BJ (cell line): ENCODE results near the gene GATB. TPM values are rescaled to one million over a fixed set of nuclear protein-coding genes. Genes with fewer than 3 reads are reported as not detected.

Experiments used
- CTCF ChIA-PET: fragments of 350-600 bp; formaldehyde crosslinking; extraction: SDS; loops from one replicate; lab custom pipeline; 2021; ENCODE audit warnings: antibody characterized with exemption, inconsistent platforms; lab: Yijun Ruan, JAX
- POLR2A ChIA-PET: fragments of 300-600 bp; sonication (Branson Sonifier 250); formaldehyde crosslinking; extraction: SDS; loops from one replicate; lab custom pipeline; 2021; ENCODE audit warnings: antibody characterized with exemption; lab: Charles Lee
- DNase-seq: peaks from one replicate; pipeline ENCODE4 v3.0.0-alpha.2; 2011; ENCODE audit warnings: low read depth
- H3K27me3 ChIP-seq: 2 replicates; pipeline ENCODE4 v1.6.0; 2011; ENCODE audit warnings: low read length; ENCODE audit not compliant: control insufficient read depth, insufficient read depth
- H3K36me3 ChIP-seq: 2 replicates; pipeline ENCODE4 v1.5.1; 2011; ENCODE audit warnings: low read length; ENCODE audit not compliant: control insufficient read depth, insufficient read depth
- H3K4me3 ChIP-seq: 2 replicates; pipeline ENCODE4 v1.5.1; 2011; ENCODE audit warnings: low read depth, mild to moderate bottlenecking, control low read depth, low read length
- polyA plus RNA-seq: library from polyadenylated mRNA; depleted of rRNA; stranded (reverse); fragments of >200 nt; gene quantifications from 2 replicates; pipeline ENCODE4 v1.2.3, GENCODE V29; 2011
- TF ChIP-seq, protein P1 (sequence below): IDR thresholded peaks from 2 replicates; pipeline ENCODE4 v1.5.1; 2011; ENCODE audit warnings: low read depth, mild to moderate bottlenecking, control low read depth, inconsistent platforms, low read length, moderate library complexity; ENCODE audit not compliant: insufficient read depth

Gene GATB
- polyA plus RNA-seq, 1 experiment, result 20.5 TPM

DNA sequence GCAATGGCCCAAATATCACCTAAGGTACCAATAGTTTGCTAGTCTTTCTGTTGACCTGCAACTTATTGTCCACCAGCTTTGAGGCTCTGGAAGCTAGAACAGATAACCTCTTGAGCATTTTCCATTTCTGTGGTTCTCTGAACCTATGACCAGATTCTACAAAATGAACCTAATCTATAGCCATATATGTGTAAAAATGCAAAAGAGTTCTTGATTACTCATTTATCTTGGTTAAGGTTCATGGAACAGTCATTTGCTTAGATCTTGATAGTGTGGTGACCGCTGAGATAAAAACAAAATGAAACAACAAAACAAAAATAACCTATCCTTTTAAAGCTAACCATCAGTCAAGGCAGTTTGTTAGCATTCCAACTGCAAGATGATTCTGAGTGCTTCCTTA is 9.3 kb upstream of the GATB start:
- Histone ChIP-seq H3K36me3 (no peaks in the 10 kb centered on the region), H3K27me3 (peaks cover 2% of the 10 kb centered on the region; the same call in 1 of the 2 replicates), H3K4me3 (no peak overlapping the region)
- no peak for DNase-seq
- TF ChIP-seq, protein P1, sequence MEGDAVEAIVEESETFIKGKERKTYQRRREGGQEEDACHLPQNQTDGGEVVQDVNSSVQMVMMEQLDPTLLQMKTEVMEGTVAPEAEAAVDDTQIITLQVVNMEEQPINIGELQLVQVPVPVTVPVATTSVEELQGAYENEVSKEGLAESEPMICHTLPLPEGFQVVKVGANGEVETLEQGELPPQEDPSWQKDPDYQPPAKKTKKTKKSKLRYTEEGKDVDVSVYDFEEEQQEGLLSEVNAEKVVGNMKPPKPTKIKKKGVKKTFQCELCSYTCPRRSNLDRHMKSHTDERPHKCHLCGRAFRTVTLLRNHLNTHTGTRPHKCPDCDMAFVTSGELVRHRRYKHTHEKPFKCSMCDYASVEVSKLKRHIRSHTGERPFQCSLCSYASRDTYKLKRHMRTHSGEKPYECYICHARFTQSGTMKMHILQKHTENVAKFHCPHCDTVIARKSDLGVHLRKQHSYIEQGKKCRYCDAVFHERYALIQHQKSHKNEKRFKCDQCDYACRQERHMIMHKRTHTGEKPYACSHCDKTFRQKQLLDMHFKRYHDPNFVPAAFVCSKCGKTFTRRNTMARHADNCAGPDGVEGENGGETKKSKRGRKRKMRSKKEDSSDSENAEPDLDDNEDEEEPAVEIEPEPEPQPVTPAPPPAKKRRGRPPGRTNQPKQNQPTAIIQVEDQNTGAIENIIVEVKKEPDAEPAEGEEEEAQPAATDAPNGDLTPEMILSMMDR, result no peak
- POLR2A ChIA-PET, result no interaction called here
- CTCF ChIA-PET, result no interaction called here

DNA sequence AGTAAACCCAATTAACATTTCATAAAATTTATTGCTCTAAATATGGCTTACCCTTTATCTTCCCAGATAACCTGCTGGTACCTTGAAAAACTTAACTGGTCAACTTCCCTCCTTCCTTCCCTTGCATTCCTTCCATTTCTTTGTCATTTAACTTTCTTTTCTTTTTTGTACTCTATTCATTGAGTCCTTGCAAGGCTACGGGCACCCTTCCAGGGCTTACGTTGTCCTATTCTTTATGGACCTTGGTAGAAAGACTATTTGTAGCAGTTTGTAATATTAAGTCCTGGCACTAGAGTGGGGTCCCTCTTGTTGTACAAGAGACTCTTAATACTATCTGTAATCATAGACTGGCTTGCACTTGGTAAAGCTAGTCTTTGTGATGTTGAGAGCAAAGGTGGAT is 8.0 kb upstream of the GATB start:
- POLR2A ChIA-PET, result no interaction called here
- Histone ChIP-seq H3K4me3 (no peak overlapping the region), H3K27me3 (peaks cover 2% of the 10 kb centered on the region; the same call in 1 of the 2 replicates), H3K36me3 (no peaks in the 10 kb centered on the region)
- DNase-seq, result no peak
- CTCF ChIA-PET, result no interaction called here
- TF ChIP-seq, protein P1, result no peak

DNA sequence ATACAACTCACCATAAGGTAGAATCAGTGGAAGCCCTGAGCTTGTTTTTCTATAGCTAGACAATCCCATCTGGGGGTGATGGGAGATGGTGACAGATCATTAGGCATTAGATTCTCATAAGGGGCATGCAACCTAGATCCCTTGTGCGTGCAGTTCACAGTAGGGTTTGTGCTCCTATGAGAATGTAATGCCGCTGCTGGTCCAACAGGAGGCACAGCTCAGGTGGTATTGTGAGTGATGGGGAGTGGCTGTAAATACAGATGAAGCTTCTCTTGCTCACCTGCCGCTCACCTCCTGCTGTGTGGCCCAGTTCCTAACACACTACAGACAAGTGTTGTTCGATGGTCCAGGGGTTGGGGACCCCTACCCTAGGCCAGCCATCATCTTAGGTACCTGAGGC is 5.9 kb upstream of the GATB start:
- H3K27me3 ChIP-seq, result peaks cover 2% of the 10 kb centered on the region; the same call in 1 of the 2 replicates
- DNase-seq, result no peak
- POLR2A ChIA-PET, result no interaction called here

DNA sequence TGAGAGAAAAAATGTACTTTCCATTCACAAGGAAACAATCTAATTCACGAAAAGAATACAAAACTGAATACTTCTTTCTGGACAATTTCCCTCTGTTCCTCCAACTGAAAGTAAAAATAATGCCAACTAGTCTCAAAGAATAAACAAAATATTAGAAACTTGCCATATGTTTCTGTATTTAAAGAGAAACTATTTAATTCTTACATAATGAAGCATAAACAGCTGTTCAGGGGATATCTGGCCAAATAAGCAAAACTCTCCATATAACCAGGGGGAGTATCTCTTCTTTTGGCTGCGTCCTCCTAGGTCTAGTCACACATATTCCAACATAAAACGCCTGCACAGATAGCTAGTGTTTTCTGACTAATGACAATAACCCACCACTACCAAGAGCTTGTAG is 805 bp downstream of the GATB start:
- Histone ChIP-seq H3K4me3 (peak overlapping the region; percentile 90), H3K27me3 (no peaks in the 10 kb centered on the region), H3K36me3 (peaks cover 3% of the 10 kb centered on the region)
- CTCF ChIA-PET, result interaction anchor here (0.5 to 1.2 kb wide), 2 partner anchors 47 to 121 kb away, joined by 3 to 4 read pairs; no protein-coding TSS in a partner anchor
- POLR2A ChIA-PET, result no interaction called here
- DNase-seq, result no peak
- TF ChIP-seq, protein P1, result no peak

More for the DNA sequence above, 5.9 kb upstream of the GATB start:
- Histone ChIP-seq H3K4me3 (no peak overlapping the region), H3K36me3 (no peaks in the 10 kb centered on the region)
- TF ChIP-seq, protein P1, result no peak; the same call in 1 of the 2 replicates
- CTCF ChIA-PET, result interaction anchor here (0.8 to 1.2 kb wide), 2 partner anchors 9 to 11 kb away, joined by 3 read pairs; no protein-coding TSS in a partner anchor

DNA sequence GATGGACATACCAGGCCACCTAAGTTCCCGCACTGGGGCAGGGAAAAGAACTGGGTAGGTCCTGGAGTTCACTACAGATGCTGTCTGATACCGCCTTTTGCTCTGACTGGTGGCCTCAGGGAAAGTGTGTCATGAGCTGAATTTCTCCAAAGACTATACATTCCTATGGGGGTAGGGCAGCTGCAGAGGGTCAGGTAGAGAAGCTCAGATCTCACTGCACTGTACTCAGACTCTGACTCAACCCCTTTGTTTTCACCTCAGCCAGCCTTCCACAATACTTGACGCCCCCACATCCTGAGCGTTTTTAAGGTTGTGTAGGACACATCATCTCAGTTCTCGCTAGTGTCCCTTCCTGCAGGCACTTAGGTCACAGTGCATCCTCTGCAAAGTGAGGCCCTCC is 7.8 kb downstream of the GATB start:
- peaks cover 3% of the 10 kb centered on the region for H3K36me3 ChIP-seq
- TF ChIP-seq, protein P1, result no peak
- POLR2A ChIA-PET, result no interaction called here
- CTCF ChIA-PET, result interaction anchor here (1.1 kb wide), 1 partner anchor 36 kb away, joined by 4 read pairs; no protein-coding TSS in a partner anchor
- H3K4me3 ChIP-seq, result no peak overlapping the region
- DNase-seq, result no peak
- no peaks in the 10 kb centered on the region for H3K27me3 ChIP-seq
